B cell (primary cell): ENCODE results near the gene DENND1A. TPM values are rescaled to one million over a fixed set of nuclear protein-coding genes. Genes with fewer than 3 reads are reported as not detected.

Source experiments
- ATAC-seq: fragments of 200-7000 bp; cut with Tn5 transposase; one replicate; pipeline ENCODE4 v1.10.0; 2021; ENCODE audit warnings: low read depth, mild to moderate bottlenecking, moderate number of reproducible peaks, moderate library complexity
- CTCF ChIA-PET: fragments of 350-600 bp; sonication (Branson Sonifier 250); formaldehyde crosslinking; loops from one replicate; lab custom pipeline; 2021; ENCODE audit warnings: antibody characterized with exemption, inconsistent platforms; lab: Charles Lee
- POLR2A ChIA-PET: fragments of 350-600 bp; sonication (Branson Sonifier 250); formaldehyde crosslinking; loops from one replicate; lab custom pipeline; 2021; ENCODE audit warnings: antibody characterized with exemption; lab: Charles Lee
- DNase-seq: peaks from one replicate; pipeline ENCODE4 v3.0.0; 2013
- H2AFZ ChIP-seq: 2 replicates; pipeline ENCODE4 v1.6.1; 2012; ENCODE audit warnings: mild to moderate bottlenecking, low read depth, low read length; ENCODE audit not compliant: insufficient read depth, poor library complexity, severe bottlenecking
- H3K27ac ChIP-seq, 2 donors: 1 replicate in 1 of 2; 2 replicates in 1 of 2; pipeline ENCODE4 v1.5.1; 2012 to 2013; ENCODE audit warnings: low read length in 2 of 2, mild to moderate bottlenecking in 2 of 2, moderate library complexity in 1 of 2
- H3K27me3 ChIP-seq, 4 experiments: fragments of 200-600 bp in 1 of 4; sonication (generic) in 1 of 4; replicated peaks in 1 of 4; 1 replicate in 2 of 4; 2 replicates in 2 of 4; pipeline versions ENCODE4 v1.6.1 to v1.7.0; 2013 to 2016; ENCODE audit warnings: low read length in 3 of 4, mild to moderate bottlenecking in 2 of 4, mixed read lengths in 1 of 4, moderate library complexity in 1 of 4; ENCODE audit not compliant: insufficient read depth in 4 of 4, control insufficient read depth in 3 of 4; ENCODE audit errors: control extremely low read depth in 1 of 4
- H3K36me3 ChIP-seq, 2 experiments: replicated peaks in 1 of 2; 1 replicate in 1 of 2; 2 replicates in 1 of 2; pipeline versions ENCODE4 v1.6.1 to v1.7.1; 2013; ENCODE audit warnings: low read length in 1 of 2; ENCODE audit not compliant: insufficient read depth in 2 of 2, control insufficient read depth in 1 of 2; ENCODE audit errors: control extremely low read depth in 1 of 2, extremely low read depth in 1 of 2
- H3K4me1 ChIP-seq, 2 donors: fragments of 200-600 bp in 1 of 2; sonication (generic) in 1 of 2; 1 replicate in 1 of 2; 2 replicates in 1 of 2; pipeline versions ENCODE4 v1.5.1 to v1.6.1; 2013 to 2017; ENCODE audit warnings: low read length in 2 of 2; ENCODE audit not compliant: control insufficient read depth in 2 of 2, insufficient read depth in 2 of 2
- H3K4me2 ChIP-seq: replicated peaks from 2 replicates; pipeline ENCODE3; 2012; ENCODE audit warnings: mild to moderate bottlenecking, low read depth, low read length; ENCODE audit not compliant: poor library complexity, severe bottlenecking
- H3K4me3 ChIP-seq, 5 experiments: fragments of 200-600 bp in 1 of 5; sonication (generic) in 1 of 5; 1 replicate in 3 of 5; 2 replicates in 2 of 5; pipeline versions ENCODE4 v1.5.1 to v1.7.0; 2011 to 2016; ENCODE audit warnings: low read length in 4 of 5, mild to moderate bottlenecking in 4 of 5, low read depth in 2 of 5, control low read depth in 1 of 5, moderate library complexity in 1 of 5; ENCODE audit not compliant: insufficient read depth in 1 of 5; ENCODE audit errors: control extremely low read depth in 1 of 5, extremely low read depth in 1 of 5
- H3K79me2 ChIP-seq: fragments of 200-600 bp; sonication (generic); one replicate; pipeline ENCODE4 v1.6.0; 2016; ENCODE audit warnings: low read length; ENCODE audit not compliant: control insufficient read depth, insufficient read depth
- H3K9ac ChIP-seq: fragments of 200-600 bp; sonication (generic); 2 replicates; pipeline ENCODE4 v1.6.1; 2017; ENCODE audit warnings: mild to moderate bottlenecking, low read length, moderate library complexity
- H3K9me3 ChIP-seq, 3 donors: one replicate each; pipeline versions ENCODE4 v1.6.1 to v1.7.1; 2013; ENCODE audit warnings: low read length in 2 of 3; ENCODE audit not compliant: control insufficient read depth in 2 of 3, insufficient read depth in 1 of 3; ENCODE audit errors: control extremely low read depth in 1 of 3
- H4K20me1 ChIP-seq: 2 replicates; pipeline ENCODE4 v1.6.0; 2012; ENCODE audit warnings: mild to moderate bottlenecking, low read length; ENCODE audit not compliant: insufficient read depth, control insufficient read depth, poor library complexity, severe bottlenecking
- H3K27ac Mint-ChIP-seq: one replicate; pipeline ENCODE4 v1.8.0; 2021; ENCODE audit warnings: mixed read lengths
- H3K27me3 Mint-ChIP-seq: one replicate; pipeline ENCODE4 v1.8.0; 2021; ENCODE audit warnings: mixed read lengths
- H3K4me1 Mint-ChIP-seq: one replicate; pipeline ENCODE4 v1.8.0; 2021; ENCODE audit warnings: mixed read lengths
- H3K4me3 Mint-ChIP-seq: one replicate; pipeline ENCODE4 v1.8.0; 2021; ENCODE audit warnings: mixed read lengths
- H3K9me3 Mint-ChIP-seq: one replicate; pipeline ENCODE4 v1.8.0; 2022; ENCODE audit warnings: mixed read lengths; ENCODE audit not compliant: insufficient read depth
- CTCF ChIP-seq: fragments of 200-600 bp; IDR thresholded peaks from one replicate; pipeline ENCODE4 v1.8.0; 2022; ENCODE audit warnings: antibody characterized with exemption, mild to moderate bottlenecking
- EZH2 ChIP-seq: IDR thresholded peaks from 2 replicates; pipeline ENCODE4 v1.6.1; 2012; ENCODE audit warnings: borderline replicate concordance, low read depth, mild to moderate bottlenecking, moderate library complexity, low read length; ENCODE audit not compliant: insufficient read depth, poor library complexity, severe bottlenecking
- WGBS: methylation state at CpG from one replicate; pipeline ENCODE4 v1.1.5; 2013; ENCODE audit warnings: missing lambda C conversion rate; ENCODE audit not compliant: insufficient coverage; 5-methylcytosine and 5-hydroxymethylcytosine counted together
- intact Hi-C: fragments of 100-400 bp; cut with micrococcal nuclease; formaldehyde crosslinking; loops from one replicate; pipeline ENCODE4 v1.10.0; 2022
- polyA plus RNA-seq: library from polyadenylated mRNA; depleted of rRNA; stranded (reverse); fragments of >200 nt; gene quantifications from 2 replicates; pipeline ENCODE4 v1.2.3, GENCODE V29; 2012
- total RNA-seq, 2 donors: library from RNA; stranded (reverse); fragments of 120-200 nt in 1 of 2; gene quantifications; 1 replicate in 1 of 2; 2 replicates in 1 of 2; pipeline versions ENCODE4 v1.2.3 to v1.2.4, GENCODE V29; 2013 to 2022

Gene DENND1A
- total and polyA plus RNA-seq, 2 donors (not counting 1 experiment from before 2014, with no cell fraction given), result 10.8 to 26.0 TPM

DNA sequence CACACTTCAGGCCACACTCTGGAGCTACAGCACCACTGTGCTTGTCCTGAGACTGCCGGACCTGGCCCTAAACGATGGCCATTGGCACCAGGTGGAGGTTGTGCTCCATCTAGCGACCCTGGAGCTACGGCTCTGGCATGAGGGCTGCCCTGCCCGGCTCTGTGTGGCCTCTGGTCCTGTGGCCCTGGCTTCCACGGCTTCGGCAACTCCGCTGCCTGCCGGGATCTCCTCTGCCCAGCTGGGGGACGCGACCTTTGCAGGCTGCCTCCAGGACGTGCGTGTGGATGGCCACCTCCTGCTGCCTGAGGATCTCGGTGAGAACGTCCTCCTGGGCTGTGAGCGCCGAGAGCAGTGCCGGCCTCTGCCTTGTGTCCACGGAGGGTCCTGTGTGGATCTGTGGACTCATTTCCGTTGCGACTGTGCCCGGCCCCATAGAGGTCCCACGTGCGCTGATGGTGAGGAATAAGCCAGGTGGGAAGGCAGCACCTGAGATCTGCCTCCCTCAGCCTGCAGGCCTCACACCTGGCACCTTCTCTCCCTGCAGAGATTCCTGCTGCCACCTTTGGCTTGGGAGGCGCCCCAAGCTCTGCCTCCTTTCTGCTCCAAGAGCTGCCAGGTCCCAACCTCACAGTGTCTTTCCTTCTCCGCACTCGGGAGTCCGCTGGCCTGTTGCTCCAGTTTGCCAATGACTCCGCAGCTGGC lies 559.2 kb downstream of the DENND1A start:
- peaks cover 0 to 8% of the 10 kb centered on the region in 2 donors for H3K4me1 ChIP-seq
- no peaks in the 10 kb centered on the region for H3K79me2 ChIP-seq
- H3K9me3 ChIP-seq, result peaks cover 0 to 6% (median 0%) of the 10 kb centered on the region in 3 donors
- Mint-ChIP-seq H3K27me3 (peaks cover 36% of the 10 kb centered on the region), H3K27ac (no peak overlapping the region), H3K9me3 (no peaks in the 10 kb centered on the region), H3K4me3 (no peak overlapping the region), H3K4me1 (peaks cover 14% of the 10 kb centered on the region)
- H2AFZ ChIP-seq, result no peak overlapping the region
- WGBS, result 92% methylated on average over 27 of the region's 29 CpGs
- no peak overlapping the region for H3K4me2 ChIP-seq
- CTCF ChIA-PET, result no interaction called here
- H3K27me3 ChIP-seq, result peaks cover 0 to 42% (median 9%) of the 10 kb centered on the region in 4 experiments
- intact Hi-C loops, result no loop called here
- TF ChIP-seq CTCF (no peak), EZH2 (no peak)
- ATAC-seq, result no peak
- H3K9ac ChIP-seq, result no peak overlapping the region
- no peaks in the 10 kb centered on the region for H4K20me1 ChIP-seq
- no peak overlapping the region for H3K4me3 ChIP-seq
- POLR2A ChIA-PET, result no interaction called here
- no peak for DNase-seq
- no peak overlapping the region for H3K27ac ChIP-seq
- no peaks in the 10 kb centered on the region for H3K36me3 ChIP-seq

DNA sequence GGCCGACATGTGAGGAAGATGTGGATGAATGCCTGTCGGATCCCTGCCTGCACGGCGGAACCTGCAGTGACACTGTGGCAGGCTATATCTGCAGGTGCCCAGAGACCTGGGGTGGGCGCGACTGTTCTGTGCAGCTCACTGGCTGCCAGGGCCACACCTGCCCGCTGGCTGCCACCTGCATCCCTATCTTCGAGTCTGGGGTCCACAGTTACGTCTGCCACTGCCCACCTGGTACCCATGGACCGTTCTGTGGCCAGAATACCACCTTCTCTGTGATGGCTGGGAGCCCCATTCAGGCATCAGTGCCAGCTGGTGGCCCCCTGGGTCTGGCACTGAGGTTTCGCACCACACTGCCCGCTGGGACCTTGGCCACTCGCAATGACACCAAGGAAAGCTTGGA lies 559.8 kb downstream of the DENND1A start:
- intact Hi-C loops, result no loop called here
- no peak overlapping the region for H3K4me2 ChIP-seq
- peaks cover 0 to 36% (median 7%) of the 10 kb centered on the region in 4 experiments for H3K27me3 ChIP-seq
- H2AFZ ChIP-seq, result no peak overlapping the region
- no peak overlapping the region for H3K4me3 Mint-ChIP-seq
- H3K9me3 Mint-ChIP-seq, result no peaks in the 10 kb centered on the region
- DNase-seq (no peak), ATAC-seq (no peak)
- H3K27ac Mint-ChIP-seq, result no peak overlapping the region
- no peak overlapping the region for H3K9ac ChIP-seq
- H3K79me2 ChIP-seq, result no peaks in the 10 kb centered on the region
- H3K4me1 Mint-ChIP-seq, result peaks cover 14% of the 10 kb centered on the region
- no peak overlapping the region for H3K4me3 ChIP-seq
- POLR2A ChIA-PET, result no interaction called here
- H3K36me3 ChIP-seq, result no peaks in the 10 kb centered on the region
- 93% methylated on average over 13 of the region's 13 CpGs for WGBS
- peaks cover 0 to 6% (median 0%) of the 10 kb centered on the region in 3 donors for H3K9me3 ChIP-seq
- CTCF ChIA-PET, result no interaction called here
- peaks cover 37% of the 10 kb centered on the region for H3K27me3 Mint-ChIP-seq
- H4K20me1 ChIP-seq, result no peaks in the 10 kb centered on the region
- TF ChIP-seq CTCF (no peak), EZH2 (no peak)
- H3K27ac ChIP-seq, result no peak overlapping the region
- H3K4me1 ChIP-seq, result peaks cover 0 to 4% of the 10 kb centered on the region in 2 donors
